HG03280 (cell line): ENCODE data around the gene CROCC2.

Source experiments
- ATAC-seq: cut with Tn5 transposase; IDR thresholded peaks from one replicate; pipeline ENCODE4 v1.9.1; 2021; ENCODE audit warnings: mild to moderate bottlenecking, moderate library complexity; ENCODE audit not compliant: unreplicated experiment

Gene CROCC2

GRCh38 chr2:240891492-240892340, 14.4 kb upstream of the CROCC2 start:
- ATAC-seq: no peak

GRCh38 chr2:240892356-240892755, 13.8 kb upstream of the CROCC2 start:
- ATAC-seq: no peak

- ATAC-seq: no peak
Observed at GRCh38 chr2:240892925-240893324, 13.2 kb upstream of the CROCC2 start.

- no peak for ATAC-seq
Observed at GRCh38 chr2:240893363-240893844, 12.7 kb upstream of the CROCC2 start.

GRCh38 chr2:240894006-240894405, 12.1 kb upstream of the CROCC2 start:
- ATAC-seq: no peak

- no peak for ATAC-seq
Observed at GRCh38 chr2:240894836-240895558, 11.1 kb upstream of the CROCC2 start.

- no peak for ATAC-seq
Observed at GRCh38 chr2:240895656-240896388, 10.3 kb upstream of the CROCC2 start, which contains the start of gene MAB21L4. Gene MAB21L4, minus strand, starts transcription at chr2:240896156. Its CDS starts 159 bp downstream, at chr2:240895997.

- ATAC-seq: no peak
Observed at GRCh38 chr2:240896394-240896793, 9.7 kb upstream of the CROCC2 start.

GRCh38 chr2:240896871-240897692, 9.1 kb upstream of the CROCC2 start:
- ATAC-seq: no peak

- ATAC-seq: no peak
Observed at GRCh38 chr2:240898108-240898730, 7.9 kb upstream of the CROCC2 start.

- no peak for ATAC-seq
Observed at GRCh38 chr2:240898731-240899467, 7.2 kb upstream of the CROCC2 start.

GRCh38 chr2:240899468-240899865, 6.7 kb upstream of the CROCC2 start:
- ATAC-seq: no peak

- no peak for ATAC-seq
Observed at GRCh38 chr2:240900141-240900860, 5.8 kb upstream of the CROCC2 start.

GRCh38 chr2:240901986-240902614, 4.0 kb upstream of the CROCC2 start:
- no peak for ATAC-seq

GRCh38 chr2:240902615-240903041, 3.5 kb upstream of the CROCC2 start:
- ATAC-seq: no peak

GRCh38 chr2:240903191-240904060, 2.7 kb upstream of the CROCC2 start:
- ATAC-seq: no peak
